HCT116 (cell line): Measurements from ENCODE around the gene KHDC1L. TPM values are rescaled to one million over a fixed set of nuclear protein-coding genes. Genes with fewer than 3 reads are reported as not detected.

Experiments
- ATAC-seq: fragments of 200-7000 bp; cut with Tn5 transposase; 2 replicates; pipeline ENCODE4 v1.9.1; 2020; ENCODE audit warnings: mild to moderate bottlenecking, moderate library complexity
- BruUV-seq: library from RNA; stranded (reverse); fragments of 400-500 nt; replicated peaks from 2 replicates; lab custom pipeline; 2021; lab: Mats Ljungman, UMichigan
- CTCF ChIA-PET: fragments of 300-600 bp; sonication (Branson Sonifier 250); formaldehyde crosslinking; loops from one replicate; lab custom pipeline; 2021; ENCODE audit warnings: antibody characterized with exemption; lab: Charles Lee
- POLR2A ChIA-PET: fragments of 300-600, 350-600 bp; sonication (Branson Sonifier 250); formaldehyde crosslinking; loops from one replicate; lab custom pipeline; 2021; ENCODE audit warnings: antibody characterized with exemption; lab: Charles Lee
- RAD21 ChIA-PET, 2 experiments: fragments of 300-600 bp; sonication (Branson Sonifier 250); formaldehyde crosslinking; loops; one replicate each; lab custom pipeline; 2023; ENCODE audit warnings: low total read pairs in 2 of 2; ENCODE audit not compliant: uncharacterized antibody in 2 of 2, unreplicated experiment in 2 of 2, low non-redundant PET in 1 of 2; lab: Charles Lee
- DNase-seq: peaks from one replicate; pipeline ENCODE4 v3.0.0-alpha.2; 2010; ENCODE audit warnings: low read depth, low spot score
- H2AFZ ChIP-seq: fragments of 200-600 bp; shearing (Covaris generic), sonication (generic); 2 replicates; pipeline ENCODE4 v1.6.1; 2017; ENCODE audit warnings: low read depth, mixed run types, mixed read lengths, antibody characterized with exemption, low read length; ENCODE audit not compliant: poor library complexity, severe bottlenecking
- H3K27ac ChIP-seq: 2 replicates; pipeline ENCODE4 v1.5.1; 2012; ENCODE audit warnings: low read depth, low read length
- H3K27me3 ChIP-seq: fragments of 200-600 bp; sonication (generic); 2 replicates; pipeline ENCODE4 v1.6.1; 2016; ENCODE audit warnings: mixed run types, low read length, mixed read lengths; ENCODE audit not compliant: insufficient read depth
- H3K36me3 ChIP-seq, 2 experiments: fragments of 200-500 bp in 1 of 2; fragments of 200-600 bp in 1 of 2; sonication (Bioruptor generic) in 1 of 2; sonication (generic) in 1 of 2; 2 replicates each; pipeline versions ENCODE4 v1.5.1 to v1.6.1; 2014 to 2016; ENCODE audit warnings: low read length in 2 of 2, inconsistent platforms in 1 of 2, mixed read lengths in 1 of 2, mixed run types in 1 of 2; ENCODE audit not compliant: insufficient read depth in 2 of 2, control insufficient read depth in 1 of 2
- H3K4me1 ChIP-seq, 2 experiments: fragments of 200-600 bp in 1 of 2; sonication (generic) in 1 of 2; 2 replicates each; pipeline versions ENCODE4 v1.5.1 to v1.6.1; 2012 to 2017; ENCODE audit warnings: low read length in 2 of 2, inconsistent platforms in 1 of 2, mild to moderate bottlenecking in 1 of 2, mixed read lengths in 1 of 2, mixed run types in 1 of 2, moderate library complexity in 1 of 2; ENCODE audit not compliant: insufficient read depth in 2 of 2, control insufficient read depth in 1 of 2
- H3K4me2 ChIP-seq: fragments of 200-600 bp; sonication (generic); 2 replicates; pipeline ENCODE4 v1.6.1; 2017; ENCODE audit warnings: mixed run types, low read length, mixed read lengths
- H3K4me3 ChIP-seq, 2 experiments: fragments of 200-600 bp in 1 of 2; sonication (generic) in 1 of 2; replicated peaks in 1 of 2; 2 replicates each; pipeline ENCODE4 v1.5.1; 2011 to 2016; ENCODE audit warnings: low read length in 2 of 2, control low read depth in 1 of 2, low read depth in 1 of 2, mild to moderate bottlenecking in 1 of 2, mixed read lengths in 1 of 2, mixed run types in 1 of 2
- H3K79me2 ChIP-seq: fragments of 200-600 bp; sonication (generic); 2 replicates; pipeline ENCODE4 v1.6.1; 2017; ENCODE audit warnings: mild to moderate bottlenecking, mixed run types, low read length, moderate library complexity, mixed read lengths; ENCODE audit not compliant: insufficient read depth
- H3K9ac ChIP-seq: fragments of 200-600 bp; sonication (generic); 2 replicates; pipeline ENCODE4 v1.6.1; 2016; ENCODE audit warnings: low read length, mixed read lengths
- H3K9me2 ChIP-seq: fragments of 200-600 bp; sonication (generic), shearing (Covaris generic); 2 replicates; pipeline ENCODE4 v1.6.1; 2017; ENCODE audit warnings: mixed run types, mild to moderate bottlenecking, moderate library complexity; ENCODE audit not compliant: insufficient read depth
- H3K9me3 ChIP-seq, 2 experiments: fragments of 200-500 bp in 1 of 2; fragments of 200-600 bp in 1 of 2; sonication (Bioruptor generic) in 1 of 2; sonication (generic) in 1 of 2; 2 replicates each; pipeline ENCODE4 v1.6.1; 2014 to 2017; ENCODE audit warnings: low read length in 2 of 2, mixed read lengths in 2 of 2, inconsistent platforms in 1 of 2, low read depth in 1 of 2, mild to moderate bottlenecking in 1 of 2, mixed run types in 1 of 2, moderate library complexity in 1 of 2; ENCODE audit not compliant: control insufficient read depth in 1 of 2, insufficient read depth in 1 of 2
- H4K20me1 ChIP-seq: fragments of 200-600 bp; sonication (generic), shearing (Covaris generic); 2 replicates; pipeline ENCODE4 v1.6.1; 2017; ENCODE audit warnings: mixed run types, mild to moderate bottlenecking, moderate library complexity; ENCODE audit not compliant: insufficient read depth
- ATF3 ChIP-seq: IDR thresholded peaks from 2 replicates; pipeline ENCODE4 v1.6.1; 2012
- CBX3 ChIP-seq: IDR thresholded peaks from 2 replicates; pipeline ENCODE4 v1.6.1; 2012; ENCODE audit warnings: low read depth
- CTCF ChIP-seq, 3 experiments: fragments of 200-600 bp in 1 of 3; sonication (generic) in 1 of 3; IDR thresholded peaks in 2 of 3; conservative IDR thresholded peaks in 1 of 3; 2 replicates each; pipeline ENCODE4 v1.5.1; 2012 to 2017; ENCODE audit warnings: low read depth in 2 of 3, low read length in 2 of 3, antibody characterized with exemption in 1 of 3, borderline replicate concordance in 1 of 3, control low read depth in 1 of 3, mild to moderate bottlenecking in 1 of 3, mixed read lengths in 1 of 3, mixed run types in 1 of 3, moderate library complexity in 1 of 3; ENCODE audit not compliant: insufficient read depth in 1 of 3
- EGR1 ChIP-seq: IDR thresholded peaks from 2 replicates; pipeline ENCODE4 v1.6.1; 2012; ENCODE audit warnings: low read depth
- EZH2 ChIP-seq: fragments of 200-600 bp; sonication (generic); IDR thresholded peaks from 2 replicates; pipeline ENCODE4 v1.6.1; 2017; ENCODE audit warnings: antibody characterized with exemption, mixed run types
- EZH2phosphoT487 ChIP-seq: fragments of 200-600 bp; IDR thresholded peaks from 2 replicates; pipeline ENCODE4 v1.6.1; 2018; ENCODE audit warnings: antibody characterized with exemption, borderline replicate concordance
- MAX ChIP-seq: IDR thresholded peaks from 2 replicates; pipeline ENCODE4 v1.6.1; 2012
- POLR2A ChIP-seq: IDR thresholded peaks from 2 replicates; pipeline ENCODE4 v1.7.0; 2011; ENCODE audit warnings: borderline replicate concordance; ENCODE audit not compliant: insufficient read depth, insufficient read length; ENCODE audit errors: extremely low read depth
- POLR2AphosphoS5 ChIP-seq: IDR thresholded peaks from 2 replicates; pipeline ENCODE4 v1.6.1; 2011; ENCODE audit warnings: mild to moderate bottlenecking, low read depth, low read length, moderate library complexity
- SIN3A ChIP-seq: IDR thresholded peaks from 2 replicates; pipeline ENCODE4 v1.6.1; 2012; ENCODE audit warnings: low read depth
- SP1 ChIP-seq: IDR thresholded peaks from 2 replicates; pipeline ENCODE4 v1.6.1; 2012; ENCODE audit warnings: low read depth
- SRF ChIP-seq: IDR thresholded peaks from 2 replicates; pipeline ENCODE4 v1.6.1; 2012; ENCODE audit warnings: low read depth
- TCF7L2 ChIP-seq: IDR thresholded peaks from 2 replicates; pipeline ENCODE4 v1.7.0; 2011; ENCODE audit warnings: borderline replicate concordance, inconsistent platforms; ENCODE audit not compliant: insufficient read depth, insufficient read length; ENCODE audit errors: extremely low read depth
- YY1 ChIP-seq: IDR thresholded peaks from 2 replicates; pipeline ENCODE4 v1.6.1; 2011; ENCODE audit warnings: low read length, low read depth, moderate library complexity, mild to moderate bottlenecking; ENCODE audit not compliant: insufficient replicate concordance; ENCODE audit errors: extremely low read depth
- ZFX ChIP-seq: fragments of 450-650 bp; IDR thresholded peaks from 2 replicates; pipeline ENCODE4 v1.6.1; 2017
- ZNF274 ChIP-seq: fragments of 200-500 bp; sonication (Bioruptor generic); IDR thresholded peaks from 2 replicates; pipeline ENCODE4 v1.6.1; 2014; ENCODE audit warnings: mild to moderate bottlenecking, low read depth, low read length, inconsistent platforms
- intact Hi-C: fragments of 100-400 bp; cut with micrococcal nuclease; formaldehyde crosslinking; loops from 2 replicates; pipeline ENCODE4 v1.10.0; 2022
- total RNA-seq: library from RNA; stranded (reverse); gene quantifications from one replicate; pipeline ENCODE4 v1.2.1, GENCODE V29; 2021; ENCODE audit not compliant: unreplicated experiment
- TF ChIP-seq, protein P1 (sequence below): IDR thresholded peaks from 2 replicates; pipeline ENCODE4 v1.6.1; 2012; ENCODE audit warnings: low read depth

The KHDC1L gene
- total RNA-seq, 1 experiment from 2014 or later: 5.4 TPM

GRCh38 chr6:73263570-73263909 is 38.2 kb upstream of the KHDC1L start:
- Histone ChIP-seq H3K4me3 (no peak overlapping the region), H3K27me3 (no peaks in the 10 kb centered on the region), H3K4me2 (no peak overlapping the region), H3K4me1 (peaks cover 0 to 9% of the 10 kb centered on the region in 2 experiments; a peak in 1 of 4 replicates), H3K79me2 (no peaks in the 10 kb centered on the region), H3K27ac (no peak overlapping the region)
- no TSS peak for BruUV-seq
- DNase-seq: no peak
- intact Hi-C loops: no loop called here
- TF ChIP-seq CBX3 (no peak), TCF7L2 (no peak), ATF3 (no peak), YY1 (no peak), POLR2AphosphoS5 (no peak), ZNF274 (no peak), EZH2 (no peak), CTCF (IDR thresholded peaks at IDR 0.05 in 2 of 3, conservative IDR thresholded peaks at IDR 0.05 in 1 of 3; ENCODE audit: borderline replicate concordance in 1 of 3, insufficient read depth in 1 of 3, low read depth in 2 of 3, low read length in 2 of 3) (no peak), ZFX (no peak), SIN3A (no peak), SRF (no peak), EGR1 (no peak), MAX (no peak), EZH2phosphoT487 (no peak), POLR2A (no peak), SP1 (no peak)
- TF ChIP-seq, protein P1, sequence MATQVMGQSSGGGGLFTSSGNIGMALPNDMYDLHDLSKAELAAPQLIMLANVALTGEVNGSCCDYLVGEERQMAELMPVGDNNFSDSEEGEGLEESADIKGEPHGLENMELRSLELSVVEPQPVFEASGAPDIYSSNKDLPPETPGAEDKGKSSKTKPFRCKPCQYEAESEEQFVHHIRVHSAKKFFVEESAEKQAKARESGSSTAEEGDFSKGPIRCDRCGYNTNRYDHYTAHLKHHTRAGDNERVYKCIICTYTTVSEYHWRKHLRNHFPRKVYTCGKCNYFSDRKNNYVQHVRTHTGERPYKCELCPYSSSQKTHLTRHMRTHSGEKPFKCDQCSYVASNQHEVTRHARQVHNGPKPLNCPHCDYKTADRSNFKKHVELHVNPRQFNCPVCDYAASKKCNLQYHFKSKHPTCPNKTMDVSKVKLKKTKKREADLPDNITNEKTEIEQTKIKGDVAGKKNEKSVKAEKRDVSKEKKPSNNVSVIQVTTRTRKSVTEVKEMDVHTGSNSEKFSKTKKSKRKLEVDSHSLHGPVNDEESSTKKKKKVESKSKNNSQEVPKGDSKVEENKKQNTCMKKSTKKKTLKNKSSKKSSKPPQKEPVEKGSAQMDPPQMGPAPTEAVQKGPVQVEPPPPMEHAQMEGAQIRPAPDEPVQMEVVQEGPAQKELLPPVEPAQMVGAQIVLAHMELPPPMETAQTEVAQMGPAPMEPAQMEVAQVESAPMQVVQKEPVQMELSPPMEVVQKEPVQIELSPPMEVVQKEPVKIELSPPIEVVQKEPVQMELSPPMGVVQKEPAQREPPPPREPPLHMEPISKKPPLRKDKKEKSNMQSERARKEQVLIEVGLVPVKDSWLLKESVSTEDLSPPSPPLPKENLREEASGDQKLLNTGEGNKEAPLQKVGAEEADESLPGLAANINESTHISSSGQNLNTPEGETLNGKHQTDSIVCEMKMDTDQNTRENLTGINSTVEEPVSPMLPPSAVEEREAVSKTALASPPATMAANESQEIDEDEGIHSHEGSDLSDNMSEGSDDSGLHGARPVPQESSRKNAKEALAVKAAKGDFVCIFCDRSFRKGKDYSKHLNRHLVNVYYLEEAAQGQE: no peak
- TF ChIP-seq, all 23 proteins: peak for 0
- ATAC-seq: no peak
- Histone ChIP-seq H3K9ac (no peak overlapping the region), H2AFZ (no peak overlapping the region), H3K9me3 (no peaks in the 10 kb centered on the region), H3K9me2 (no peaks in the 10 kb centered on the region), H3K36me3 (no peaks in the 10 kb centered on the region), H4K20me1 (no peaks in the 10 kb centered on the region)
- ChIA-PET RAD21 (no interaction called here), POLR2A (no interaction called here), CTCF (no interaction called here)
